ENCODE results near the gene UIMC1.

The UIMC1 gene

GRCh38 chr5:176865964-176866363 lies 140.6 kb downstream of the UIMC1 start:
- DNase-seq: no peak

- no peak for DNase-seq
Observed at GRCh38 chr5:176864755-176865154, 141.8 kb downstream of the UIMC1 start.

- DNase-seq: no peak
Observed at GRCh38 chr5:176863765-176864098, 142.8 kb downstream of the UIMC1 start.

GRCh38 chr5:176863041-176863764 lies 143.4 kb downstream of the UIMC1 start:
- no peak for DNase-seq

GRCh38 chr5:176862330-176862995 lies 144.1 kb downstream of the UIMC1 start:
- no peak for DNase-seq

- no peak for DNase-seq
Observed at GRCh38 chr5:176861276-176861675, 145.3 kb downstream of the UIMC1 start.

- DNase-seq: no peak
Observed at GRCh38 chr5:176860381-176860780, 146.2 kb downstream of the UIMC1 start.

GRCh38 chr5:176859916-176860315 lies 146.7 kb downstream of the UIMC1 start:
- DNase-seq: no peak

- DNase-seq: no peak
Observed at GRCh38 chr5:176857894-176858273, 148.7 kb downstream of the UIMC1 start.

GRCh38 chr5:176857216-176857893 lies 149.2 kb downstream of the UIMC1 start:
- DNase-seq: no peak

GRCh38 chr5:176856746-176857145 lies 149.8 kb downstream of the UIMC1 start:
- no peak for DNase-seq

GRCh38 chr5:176855598-176855997 lies 151.0 kb downstream of the UIMC1 start:
- no peak for DNase-seq
